NCI-H128 (cell line): ENCODE measurements around the gene SGCE.

Source experiments
- DNase-seq: peaks from one replicate; lab custom pipeline; 2025; ENCODE audit not compliant: unreplicated experiment; lab: John Stamatoyannopoulos, UW

SGCE gene

GRCh38 chr7:94630855-94631254 is 25.1 kb downstream of the SGCE start:
- no peak for DNase-seq

DNA sequence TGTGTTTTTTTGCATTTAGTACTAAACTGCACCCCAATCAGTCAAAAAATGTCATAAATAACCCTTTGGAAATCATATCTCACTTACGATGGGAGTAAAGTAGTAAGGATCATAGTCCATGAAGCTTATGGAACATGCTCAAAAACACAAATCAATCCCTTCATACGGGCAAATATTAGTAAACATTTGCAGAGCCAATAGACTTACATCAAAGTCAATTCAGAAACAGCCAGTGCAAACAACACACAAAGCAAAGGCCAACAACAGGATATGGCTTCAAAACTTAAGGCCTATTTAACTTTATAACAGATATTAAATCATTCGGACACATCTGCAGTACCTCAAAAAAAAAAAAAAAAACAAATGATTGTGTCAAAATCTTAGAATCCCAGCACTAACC is 32.1 kb downstream of the SGCE start:
- DNase-seq: no peak

GRCh38 chr7:94621120-94621519 is 34.8 kb downstream of the SGCE start:
- no peak for DNase-seq

DNA sequence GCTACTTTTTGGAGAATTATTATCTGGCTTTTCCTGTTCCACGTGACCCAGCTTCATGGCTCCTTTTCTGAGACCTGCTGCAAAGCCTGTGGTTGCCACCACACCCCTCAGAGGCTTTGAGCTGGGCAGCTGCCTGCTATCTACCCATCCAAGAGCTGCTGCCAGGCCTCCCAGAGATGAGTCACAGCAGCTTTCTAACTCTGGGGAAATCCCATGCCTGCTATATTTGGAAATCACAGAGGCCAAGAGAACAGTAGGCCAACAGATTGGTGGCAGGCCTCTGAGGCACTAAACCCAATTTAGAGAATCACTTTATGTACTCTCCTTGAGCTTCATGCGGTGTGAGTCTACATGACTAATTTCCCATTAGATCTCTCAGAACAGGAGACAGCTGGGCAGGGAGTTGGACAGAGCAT is 35.2 kb downstream of the SGCE start:
- DNase-seq: no peak

- DNase-seq: no peak
Observed at GRCh38 chr7:94618126-94618525, 37.8 kb downstream of the SGCE start.

- no peak for DNase-seq
Observed at GRCh38 chr7:94616855-94617254, 39.1 kb downstream of the SGCE start.

GRCh38 chr7:94615666-94616065 is 40.3 kb downstream of the SGCE start:
- DNase-seq: no peak

- no peak for DNase-seq
Observed at GRCh38 chr7:94612661-94613060, 43.3 kb downstream of the SGCE start.

DNA sequence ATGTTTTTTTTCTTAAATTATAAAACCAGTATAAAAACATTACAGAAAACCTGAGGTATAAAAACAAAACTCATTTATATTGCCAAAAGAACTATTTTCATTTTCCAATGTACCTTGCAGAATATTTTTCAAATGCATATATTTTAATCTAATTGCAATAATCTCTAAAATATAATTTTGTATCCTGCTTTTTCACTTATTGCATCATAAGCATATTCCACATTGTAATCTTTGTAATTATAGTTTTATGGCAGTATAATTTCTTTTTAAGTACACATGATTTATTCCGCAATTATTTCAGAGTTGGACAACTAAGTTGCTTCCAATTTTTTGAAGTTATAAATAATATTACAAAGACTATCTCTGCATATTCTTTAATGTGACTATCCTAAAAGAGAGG is 43.7 kb downstream of the SGCE start:
- no peak for DNase-seq

- no peak for DNase-seq
Observed at GRCh38 chr7:94609561-94609960, 46.4 kb downstream of the SGCE start.

GRCh38 chr7:94605031-94605430 is 50.9 kb downstream of the SGCE start:
- DNase-seq: no peak

GRCh38 chr7:94602181-94602580 is 53.8 kb downstream of the SGCE start:
- DNase-seq: no peak

GRCh38 chr7:94600267-94600666 is 55.7 kb downstream of the SGCE start:
- DNase-seq: no peak

DNA sequence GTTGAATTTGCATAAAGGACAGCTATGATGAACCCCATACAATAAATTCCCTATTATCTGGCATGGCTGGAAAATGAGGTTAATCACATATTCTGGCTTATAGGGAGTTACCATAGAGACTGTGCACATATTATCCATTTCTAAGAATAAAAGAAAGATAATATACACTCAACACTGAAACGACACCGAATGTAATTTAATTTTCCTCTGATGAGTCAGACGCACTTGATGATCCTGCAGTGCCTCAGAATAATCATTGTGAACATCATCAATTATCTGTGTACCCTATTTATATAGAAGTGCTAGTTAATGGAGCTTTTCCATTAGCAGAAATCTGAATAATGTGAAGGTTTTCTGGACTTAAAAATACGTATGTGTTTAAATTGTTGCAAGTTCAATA is 60.2 kb downstream of the SGCE start:
- DNase-seq: no peak

DNA sequence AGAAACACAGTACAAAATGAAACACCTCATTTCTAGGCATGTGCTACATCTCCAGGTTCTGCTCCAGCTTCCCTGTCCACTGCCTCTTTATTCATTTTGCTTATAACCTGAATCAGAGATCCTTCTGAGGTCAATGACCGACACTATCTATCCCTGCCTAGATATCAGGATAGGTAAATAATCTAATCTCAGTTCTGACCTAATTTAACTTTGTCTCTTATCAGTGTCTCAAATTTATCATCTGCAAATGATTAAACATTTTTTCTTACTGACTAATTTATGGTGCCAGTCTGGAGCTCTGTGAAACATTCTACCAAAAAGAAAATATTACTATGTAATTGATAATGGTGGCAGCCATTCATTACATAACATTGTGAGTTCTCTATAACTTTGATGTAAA is 61.1 kb downstream of the SGCE start:
- DNase-seq: no peak

- DNase-seq: no peak
Observed at GRCh38 chr7:94591176-94591575, 64.8 kb downstream of the SGCE start.

- DNase-seq: no peak
Observed at GRCh38 chr7:94590526-94591162, 65.3 kb downstream of the SGCE start.

DNA sequence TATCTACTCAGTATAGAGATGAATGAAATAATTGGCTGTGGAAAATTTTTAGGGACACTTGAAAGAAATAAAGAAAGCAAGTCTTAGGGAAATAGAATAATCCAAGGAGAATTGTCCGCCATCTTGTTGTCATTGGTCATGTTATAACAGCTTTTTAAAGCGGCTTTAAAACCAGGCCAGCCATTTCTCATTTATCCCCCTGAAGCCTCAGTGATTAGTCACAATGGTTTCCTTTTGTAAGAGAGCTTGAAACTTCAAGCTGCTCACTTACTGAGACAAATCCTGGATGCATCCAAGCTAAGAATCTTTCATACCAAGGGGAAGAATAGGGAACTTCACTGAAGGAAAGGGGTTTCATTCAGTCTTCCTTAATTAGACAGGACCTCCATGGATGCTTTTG is 67.9 kb downstream of the SGCE start:
- DNase-seq: no peak

DNA sequence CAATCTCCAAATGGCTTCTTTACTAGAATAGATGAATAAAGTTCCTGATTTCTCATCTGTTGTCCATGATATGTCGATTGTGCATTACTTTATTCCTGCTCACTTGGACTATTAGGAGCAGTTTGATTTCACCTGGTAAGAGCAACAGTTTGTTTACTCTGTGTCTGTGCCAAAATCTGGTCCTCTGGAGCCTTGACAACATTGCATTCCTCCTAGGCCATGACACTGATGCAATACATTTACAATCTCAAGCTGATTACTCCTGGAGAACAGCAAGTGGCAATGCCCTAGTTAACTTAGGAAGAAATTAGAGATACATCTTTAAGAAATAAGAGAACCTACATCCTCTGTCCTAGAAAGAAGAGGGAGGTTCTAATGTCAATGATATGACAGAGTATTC is 71.8 kb downstream of the SGCE start:
- DNase-seq: no peak

DNA sequence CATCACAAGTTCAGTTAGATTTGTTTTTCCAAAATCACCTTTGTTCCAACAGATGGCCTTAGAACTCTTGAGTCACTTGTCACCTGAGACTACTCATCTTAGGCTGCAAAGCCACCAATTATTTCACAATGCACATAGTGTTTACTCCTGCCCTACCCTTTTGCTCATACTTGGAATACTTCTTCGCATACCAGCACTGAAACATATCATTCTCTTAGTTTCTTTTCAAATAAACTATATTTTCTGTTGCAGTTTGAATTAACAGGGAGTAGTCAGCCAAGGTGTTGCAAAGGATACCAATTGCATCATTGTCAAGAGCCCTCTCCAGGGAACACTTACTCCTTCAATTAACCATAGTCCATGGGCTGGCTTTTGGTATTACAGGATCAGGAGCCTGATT is 75.3 kb downstream of the SGCE start:
- no peak for DNase-seq

GRCh38 chr7:94579470-94579869 is 76.5 kb downstream of the SGCE start:
- no peak for DNase-seq

DNA sequence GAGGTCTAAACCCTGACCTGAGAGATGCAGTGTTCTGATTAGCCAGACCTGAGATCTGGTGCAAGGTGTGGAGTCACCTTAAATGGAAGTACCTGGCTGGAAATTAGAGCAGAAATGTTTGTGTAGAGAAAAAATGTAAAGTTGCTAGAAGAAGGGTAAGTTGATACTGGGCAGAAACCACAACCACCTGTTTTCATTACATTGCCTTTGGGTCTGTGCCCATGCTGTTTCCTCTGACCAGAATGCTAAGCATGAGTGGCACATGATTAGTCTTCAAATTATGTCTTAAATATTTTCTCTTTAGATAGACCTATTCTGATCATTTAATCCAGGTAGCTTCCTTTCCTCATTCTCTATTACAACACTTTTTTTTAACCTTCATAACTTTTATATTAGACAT is 77.3 kb downstream of the SGCE start:
- DNase-seq: no peak

- DNase-seq: no peak
Observed at GRCh38 chr7:94577357-94577756, 78.6 kb downstream of the SGCE start.

GRCh38 chr7:94576316-94576715 is 79.6 kb downstream of the SGCE start:
- DNase-seq: no peak
